Osteocyte (in vitro differentiated cells): ENCODE measurements around the gene FRAT2. TPM values are rescaled to one million over a fixed set of nuclear protein-coding genes. Genes with fewer than 3 reads are reported as not detected.

ENCODE experiments used
- DNase-seq: peaks from one replicate; pipeline ENCODE4 v3.0.0; 2021; ENCODE audit warnings: mixed read lengths; ENCODE audit not compliant: unreplicated experiment; ENCODE audit errors: extremely low spot score
- H3K27ac Mint-ChIP-seq: one replicate; pipeline ENCODE4 v1.8.0; 2021; ENCODE audit warnings: mild to moderate bottlenecking, mixed read lengths; ENCODE audit not compliant: unreplicated experiment
- H3K27me3 Mint-ChIP-seq: one replicate; pipeline ENCODE4 v1.8.0; 2021; ENCODE audit warnings: mixed read lengths; ENCODE audit not compliant: unreplicated experiment
- H3K36me3 Mint-ChIP-seq: one replicate; pipeline ENCODE4 v1.8.0; 2021; ENCODE audit warnings: mixed read lengths; ENCODE audit not compliant: unreplicated experiment
- H3K4me1 Mint-ChIP-seq: one replicate; pipeline ENCODE4 v1.8.0; 2021; ENCODE audit warnings: mixed read lengths; ENCODE audit not compliant: unreplicated experiment
- H3K4me3 Mint-ChIP-seq: one replicate; pipeline ENCODE4 v1.8.0; 2021; ENCODE audit warnings: mild to moderate bottlenecking, moderate library complexity, mixed read lengths; ENCODE audit not compliant: unreplicated experiment
- H3K9me3 Mint-ChIP-seq: one replicate; pipeline ENCODE4 v1.8.0; 2021; ENCODE audit warnings: mixed read lengths; ENCODE audit not compliant: unreplicated experiment
- CTCF ChIP-seq: fragments of 200-600 bp; sonication (generic); IDR thresholded peaks from 2 replicates; pipeline ENCODE4 v1.5.0; 2021; ENCODE audit warnings: antibody characterized with exemption, mild to moderate bottlenecking, moderate library complexity
- total RNA-seq: library from RNA; stranded (reverse); gene quantifications from 2 replicates; pipeline ENCODE4 v1.2.1, GENCODE V29; 2021

Gene FRAT2
- total RNA-seq, 1 donor from 2014 or later, result 8.0 TPM

GRCh38 chr10:97335188-97335619 lies 675 bp upstream of the FRAT2 start:
- no peak overlapping the region for H3K27ac Mint-ChIP-seq
- no peaks in the 10 kb centered on the region for H3K9me3 Mint-ChIP-seq
- H3K36me3 Mint-ChIP-seq, result peaks cover 2% of the 10 kb centered on the region
- H3K4me3 Mint-ChIP-seq, result peak overlapping the region; percentile 75
- peaks cover 42% of the 10 kb centered on the region for H3K4me1 Mint-ChIP-seq
- TF ChIP-seq CTCF, result no peak
- H3K27me3 Mint-ChIP-seq, result peaks cover 42% of the 10 kb centered on the region
- DNase-seq, result no peak

- DNase-seq, result no peak
- TF ChIP-seq CTCF, result no peak
- Mint-ChIP-seq H3K4me1 (peaks cover 47% of the 10 kb centered on the region), H3K27ac (peak overlapping the region; percentile 91), H3K9me3 (no peaks in the 10 kb centered on the region), H3K27me3 (peaks cover 34% of the 10 kb centered on the region), H3K4me3 (peak overlapping the region; percentile 85), H3K36me3 (peaks cover 11% of the 10 kb centered on the region)
These were observed 744 bp downstream of the FRAT2 start for GRCh38 chr10:97333601-97334369.

GRCh38 chr10:97333351-97333600 lies 1.3 kb downstream of the FRAT2 start:
- DNase-seq, result no peak
- Mint-ChIP-seq H3K4me1 (peaks cover 47% of the 10 kb centered on the region), H3K27me3 (peaks cover 29% of the 10 kb centered on the region), H3K9me3 (no peaks in the 10 kb centered on the region), H3K36me3 (peaks cover 13% of the 10 kb centered on the region), H3K27ac (peak overlapping the region; percentile 91), H3K4me3 (peak overlapping the region; percentile 85)
- TF ChIP-seq CTCF, result no peak

- peak; percentile 48 for TF ChIP-seq CTCF
- Mint-ChIP-seq H3K27me3 (peaks cover 24% of the 10 kb centered on the region), H3K36me3 (peaks cover 15% of the 10 kb centered on the region), H3K4me1 (peaks cover 47% of the 10 kb centered on the region), H3K9me3 (no peaks in the 10 kb centered on the region), H3K27ac (peak overlapping the region; percentile 91), H3K4me3 (peak overlapping the region; percentile 85)
- no peak for DNase-seq
These were observed 1.8 kb downstream of the FRAT2 start for GRCh38 chr10:97332591-97333350.

- H3K9me3 Mint-ChIP-seq, result no peaks in the 10 kb centered on the region
- no peak for DNase-seq
- peaks cover 15% of the 10 kb centered on the region for H3K36me3 Mint-ChIP-seq
- peak overlapping the region; percentile 48 for H3K27ac Mint-ChIP-seq
- H3K27me3 Mint-ChIP-seq, result peaks cover 9% of the 10 kb centered on the region
- H3K4me3 Mint-ChIP-seq, result peak overlapping the region; percentile 43
- no peak for TF ChIP-seq CTCF
- peaks cover 34% of the 10 kb centered on the region for H3K4me1 Mint-ChIP-seq
These were observed 3.3 kb downstream of the FRAT2 start for GRCh38 chr10:97331153-97331703.
